GM12865 (cell line): ENCODE data around the gene APOH.
A peak's percentile ranks its signal among the peaks of the same experiment; 100 is the strongest.

Experiments used
- DNase-seq: peaks from one replicate; pipeline ENCODE4 v3.0.0; 2010; ENCODE audit warnings: low read depth
- H3K4me3 ChIP-seq: 2 replicates; pipeline ENCODE4 v1.5.1; 2011; ENCODE audit warnings: mild to moderate bottlenecking, low read depth, low read length, control low read depth
- CTCF ChIP-seq: IDR thresholded peaks from 2 replicates; pipeline ENCODE4 v1.5.1; 2011; ENCODE audit warnings: low read length, control low read depth, low read depth, inconsistent platforms; ENCODE audit not compliant: insufficient read depth; ENCODE audit errors: missing control alignments

APOH gene

GRCh38 chr17:66171172-66171571, 58.0 kb downstream of the APOH start:
- no peak for DNase-seq
- TF ChIP-seq CTCF: no peak
- H3K4me3 ChIP-seq: no peak overlapping the region

GRCh38 chr17:66169839-66170238, 59.4 kb downstream of the APOH start:
- no peak for TF ChIP-seq CTCF
- H3K4me3 ChIP-seq: no peak overlapping the region
- no peak for DNase-seq

DNA sequence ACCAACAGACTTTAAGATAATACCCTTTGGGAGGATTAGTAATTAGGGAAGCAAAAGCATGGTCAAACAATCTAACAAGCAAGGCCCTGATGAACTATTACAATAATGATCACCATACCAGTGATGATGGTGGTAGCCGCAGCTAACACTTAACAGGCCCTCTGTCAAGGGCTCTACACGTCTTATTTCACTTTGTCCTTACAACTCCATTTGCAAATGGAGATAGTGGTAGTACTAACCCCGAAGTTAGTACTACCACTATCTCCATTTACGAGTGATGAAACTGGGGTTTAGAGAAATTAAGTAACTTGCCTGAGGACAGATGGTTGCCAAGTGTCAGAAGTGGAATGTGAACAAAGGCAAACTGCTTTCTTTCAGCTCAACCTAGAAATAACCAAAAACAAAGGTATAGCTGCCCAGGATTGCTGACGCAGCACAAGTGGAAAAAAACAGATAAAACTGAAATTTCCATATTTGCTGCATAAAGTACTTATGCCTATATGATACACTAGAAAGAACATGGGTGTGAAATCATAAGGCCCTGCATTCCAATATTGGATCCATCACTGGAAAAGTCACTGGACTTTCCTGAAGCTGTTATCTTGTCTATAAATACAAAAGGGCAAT, 61.9 kb downstream of the APOH start:
- no peak for TF ChIP-seq CTCF
- DNase-seq: no peak

GRCh38 chr17:66165537-66166123, 63.6 kb downstream of the APOH start:
- H3K4me3 ChIP-seq: no peak overlapping the region
- DNase-seq: peak; percentile 62
- TF ChIP-seq CTCF: peak; percentile 54

More for the DNA sequence above, 61.9 kb downstream of the APOH start:
- H3K4me3 ChIP-seq: no peak overlapping the region
